Measurements from ENCODE around the gene HSD17B13. TPM values are rescaled to one million over a fixed set of nuclear protein-coding genes. Genes with fewer than 3 reads are reported as not detected.

The HSD17B13 gene
- total RNA-seq, 1 experiment from 2014 or later = 0.13 TPM

- intact Hi-C loops (cut with micrococcal nuclease; ENCODE audit: unreplicated experiment) = no loop called here
- DNase-seq (ENCODE audit: low read depth, low spot score) = no peak
- no peak for TF ChIP-seq TCF7L2 (IDR thresholded peaks at IDR 0.05; ENCODE audit: low read depth, low read length)
- TF ChIP-seq POLR2AphosphoS5 (IDR thresholded peaks at IDR 0.05; ENCODE audit: low read depth, low read length) = no peak
- no peak for TF ChIP-seq CTCF (IDR thresholded peaks at IDR 0.05)
- TF ChIP-seq REST (IDR thresholded peaks at IDR 0.05; ENCODE audit: insufficient read depth in 1 of 2, low read depth in 2 of 2, low read length in 1 of 2) = no peak
- TF ChIP-seq SIN3A (IDR thresholded peaks at IDR 0.05; ENCODE audit: borderline replicate concordance, insufficient read depth, low read depth, low read length) = no peak
- no peak for ATAC-seq
- POLR2A ChIA-PET = no interaction called here
- H3K4me1 ChIP-seq (ENCODE audit: control insufficient read depth, insufficient read depth, low read length) = no peaks in the 10 kb centered on the region
- BruUV-seq (replicated peaks) = no TSS peak
- no peak overlapping the region for H3K27ac ChIP-seq (ENCODE audit: low read length)
- H3K36me3 ChIP-seq (ENCODE audit: control insufficient read depth, insufficient read depth, low read length) = no peaks in the 10 kb centered on the region
- no peaks in the 10 kb centered on the region for H3K9me3 ChIP-seq (ENCODE audit: control insufficient read depth, insufficient read depth, low read depth, low read length)
- H3K27me3 ChIP-seq (ENCODE audit: control insufficient read depth, insufficient read depth, low read length) = no peaks in the 10 kb centered on the region
- in situ Hi-C loops (cut with HindIII; ENCODE audit: low pct_unique_long_range_greater_than_20kb, low sequenced_read_pairs) = no loop called here
- CTCF ChIA-PET = no interaction called here
- H3K4me3 ChIP-seq (ENCODE audit: low read depth in 2 of 2, low read length in 2 of 2) = no peak overlapping the region
These were observed 62.2 kb downstream of the HSD17B13 start for GRCh38 chr4:87260477-87260876.

GRCh38 chr4:87258677-87259076 is 64.0 kb downstream of the HSD17B13 start:
- Histone ChIP-seq H3K4me3 (ENCODE audit: low read depth in 2 of 2, low read length in 2 of 2) (no peak overlapping the region), H3K4me1 (ENCODE audit: control insufficient read depth, insufficient read depth, low read length) (no peaks in the 10 kb centered on the region), H3K27ac (ENCODE audit: low read length) (no peak overlapping the region), H3K9me3 (ENCODE audit: control insufficient read depth, insufficient read depth, low read depth, low read length) (no peaks in the 10 kb centered on the region), H3K36me3 (ENCODE audit: control insufficient read depth, insufficient read depth, low read length) (no peaks in the 10 kb centered on the region), H3K27me3 (ENCODE audit: control insufficient read depth, insufficient read depth, low read length) (no peaks in the 10 kb centered on the region)
- no peak for DNase-seq (ENCODE audit: low read depth, low spot score)
- no peak for ATAC-seq
- BruUV-seq (replicated peaks) = no TSS peak
- intact Hi-C loops (cut with micrococcal nuclease; ENCODE audit: unreplicated experiment) (no loop called here), in situ Hi-C loops (cut with HindIII; ENCODE audit: low pct_unique_long_range_greater_than_20kb, low sequenced_read_pairs) (no loop called here)
- TF ChIP-seq SIN3A (IDR thresholded peaks at IDR 0.05; ENCODE audit: borderline replicate concordance, insufficient read depth, low read depth, low read length) (no peak), CTCF (IDR thresholded peaks at IDR 0.05) (no peak), REST (IDR thresholded peaks at IDR 0.05; ENCODE audit: insufficient read depth in 1 of 2, low read depth in 2 of 2, low read length in 1 of 2) (no peak), POLR2AphosphoS5 (IDR thresholded peaks at IDR 0.05; ENCODE audit: low read depth, low read length) (no peak), TCF7L2 (IDR thresholded peaks at IDR 0.05; ENCODE audit: low read depth, low read length) (no peak)
- ChIA-PET POLR2A (no interaction called here), CTCF (no interaction called here)
